GM12878 (cell line): ENCODE data around the gene RAD52. TPM values are rescaled to one million over a fixed set of nuclear protein-coding genes. Genes with fewer than 3 reads are reported as not detected.

Experiments
- BHLHE40 ChIP-seq, 2 experiments: fragments of 450-650 bp in 1 of 2; IDR thresholded peaks; 2 replicates each; pipeline ENCODE4 v1.6.1; 2011 to 2017; ENCODE audit warnings: low read depth in 2 of 2, borderline replicate concordance in 1 of 2, improper control_type of control experiment in 1 of 2, low read length in 1 of 2, mild to moderate bottlenecking in 1 of 2
- CEBPZ ChIP-seq: fragments of 150-350 bp; IDR thresholded peaks from 2 replicates; pipeline ENCODE4 v1.6.1; 2016; ENCODE audit warnings: low read depth, low read length
- CUX1 ChIP-seq: IDR thresholded peaks from 2 replicates; pipeline ENCODE4 v1.6.1; 2012; ENCODE audit warnings: improper control_type of control experiment, low read depth, low read length; ENCODE audit not compliant: insufficient replicate concordance
- DPF2 ChIP-seq: fragments of 450-650 bp; IDR thresholded peaks from 2 replicates; pipeline ENCODE4 v1.6.1; 2017; ENCODE audit warnings: mild to moderate bottlenecking
- E2F8 ChIP-seq: fragments of 450-650 bp; IDR thresholded peaks from 2 replicates; pipeline ENCODE4 v1.6.1; 2018; ENCODE audit warnings: mild to moderate bottlenecking, low read depth, moderate library complexity; ENCODE audit not compliant: partially characterized antibody
- ELK1 ChIP-seq: IDR thresholded peaks from 2 replicates; pipeline ENCODE4 v1.6.1; 2012; ENCODE audit warnings: low read depth, low read length, improper control_type of control experiment
- IKZF2 ChIP-seq, 2 experiments: fragments of 450-650 bp; IDR thresholded peaks; 2 replicates each; pipeline ENCODE4 v1.6.1; 2017; ENCODE audit warnings: mild to moderate bottlenecking in 2 of 2, moderate library complexity in 2 of 2
- MYC ChIP-seq: IDR thresholded peaks from 2 replicates; pipeline ENCODE4 v1.6.1; 2011; ENCODE audit warnings: mild to moderate bottlenecking, low read length, moderate library complexity, inconsistent platforms; ENCODE audit not compliant: insufficient read depth, insufficient replicate concordance, insufficient read length, severe bottlenecking
- RB1 ChIP-seq: fragments of 450-650 bp; formaldehyde crosslinking; IDR thresholded peaks from 2 replicates; pipeline ENCODE4 v1.6.1; 2017; ENCODE audit warnings: mild to moderate bottlenecking, borderline replicate concordance
- REST ChIP-seq: IDR thresholded peaks from 2 replicates; pipeline ENCODE4 v1.6.1; 2012; ENCODE audit warnings: mild to moderate bottlenecking, low read depth, low read length
- TBL1XR1 ChIP-seq: IDR thresholded peaks from 2 replicates; pipeline ENCODE4 v1.6.1; 2012; ENCODE audit warnings: low read depth, low read length, improper control_type of control experiment
- ZSCAN29 ChIP-seq: fragments of 450-650 bp; IDR thresholded peaks from 2 replicates; pipeline ENCODE4 v1.6.1; 2017; ENCODE audit warnings: mild to moderate bottlenecking, moderate library complexity
- polyA plus RNA-seq, 11 experiments: library from polyadenylated mRNA; depleted of rRNA in 4 of 11; unstranded in 6 of 11; stranded (reverse) in 5 of 11; fragments of >200 nt; fragmentation: Nextera tagmentation in 4 of 11; fragmentation: Illumina TruSeq in 1 of 11; extraction: Ambion mirVana in 4 of 11; extraction: Trizol in 1 of 11; gene quantifications; 1 replicate in 1 of 11; 2 replicates in 10 of 11; pipeline versions ENCODE4 v1.2.1 to v1.2.3, GENCODE V29; 2011 to 2016; ENCODE audit warnings: inconsistent platforms in 2 of 11, missing spikeins in 2 of 11, low read depth in 1 of 11
- total RNA-seq, 4 experiments: library from RNA; depleted of rRNA in 3 of 4; stranded (reverse); fragments of >200 nt in 3 of 4; fragmentation: Illumina TruSeq in 1 of 4; extraction: Trizol in 1 of 4; gene quantifications; 2 replicates each; pipeline versions ENCODE4 v1.2.1 to v1.2.3, GENCODE V29; 2013 to 2021

Gene RAD52
- total and polyA plus RNA-seq, 10 of the 15 experiments (the other 5 are each of a cell fraction or from before 2014, with no cell fraction given), result 2.0 to 15.7 (median 8.9) TPM

GRCh38 chr12:946631-947030, 2.9 kb downstream of the RAD52 start (continued):
- TF ChIP-seq CUX1 (no peak), DPF2 (peak; percentile 38; the same call in 1 of the 2 replicates), MYC (no peak), REST (no peak), RB1 (no peak), BHLHE40 (IDR thresholded peaks at IDR 0.05; ENCODE audit: borderline replicate concordance in 1 of 2, low read depth in 2 of 2, low read length in 1 of 2) (0 out of 4 replicates have a peak, but pooled peaks of 1 of the 2 experiments have one; percentile 14), TBL1XR1 (no peak), CEBPZ (no peak), E2F8 (no peak), ZSCAN29 (no peak), IKZF2 (IDR thresholded peaks at IDR 0.05) (peak; percentile 12 to 31; a peak in 1 of 4 replicates), ELK1 (no peak)
